Right lobe of liver (tissue), 6 donors: Measurements from ENCODE around the gene TGM3. TPM values are rescaled to one million over a fixed set of nuclear protein-coding genes. Genes with fewer than 3 reads are reported as not detected.

Experiments used
- ATAC-seq, 4 donors: fragments of 200-7000 bp; cut with Tn5 transposase; one replicate each; pipeline ENCODE4 v1.9.1; 2020; ENCODE audit warnings: mild to moderate bottlenecking in 4 of 4, moderate library complexity in 4 of 4
- DNase-seq, 3 donors: peaks; one replicate each; pipeline ENCODE4 v3.0.0-alpha.2; 2020
- H3K27ac ChIP-seq, 3 donors: fragments of 200-600 bp; one replicate each; pipeline ENCODE4 v1.8.0; 2022
- H3K27me3 ChIP-seq, 2 donors: fragments of 200-600 bp; one replicate each; pipeline ENCODE4 v1.8.0; 2022
- H3K36me3 ChIP-seq, 4 donors: fragments of 200-600 bp; sonication (generic) in 1 of 4; one replicate each; pipeline versions ENCODE4 v1.5.1 to v1.8.0; 2017 to 2022; ENCODE audit warnings: control low read depth in 1 of 4
- H3K4me1 ChIP-seq, 4 donors: fragments of 200-600 bp; sonication (generic) in 1 of 4; one replicate each; pipeline versions ENCODE4 v1.5.1 to v1.8.0; 2017 to 2022; ENCODE audit warnings: control low read depth in 1 of 4
- H3K4me3 ChIP-seq, 3 donors: fragments of 200-600 bp; one replicate each; pipeline ENCODE4 v1.8.0; 2022
- H3K9me3 ChIP-seq, 4 donors: fragments of 200-600 bp; sonication (generic) in 1 of 4; one replicate each; pipeline versions ENCODE4 v1.5.1 to v1.8.0; 2017 to 2022; ENCODE audit warnings: control low read depth in 1 of 4
- POLR2A ChIP-seq: fragments of 450-650 bp; IDR thresholded peaks from one replicate; pipeline ENCODE4 v1.6.1; 2017; ENCODE audit warnings: antibody characterized with exemption, mild to moderate bottlenecking
- WGBS: methylation state at CpG from one replicate; pipeline ENCODE4 v1.1.6; 2018; ENCODE audit warnings: low coverage, low lambda C conversion rate; ENCODE audit not compliant: insufficient coverage; ENCODE audit errors: missing lambda C conversion rate; 5-methylcytosine and 5-hydroxymethylcytosine counted together
- intact Hi-C, 2 donors: fragments of 100-400 bp; cut with DNase I; formaldehyde crosslinking; loops; one replicate each; pipeline versions ENCODE4 v1.11.2 to v1.14.1; 2022
- total RNA-seq, 6 experiments: library from RNA; depleted of rRNA in 2 of 6; stranded (reverse); fragments of >200 nt in 2 of 6; fragmentation: NEBNext Ultra II Directional in 3 of 6; extraction: Animal tissue kit (Norgen Biotek cat#: 25700) in 3 of 6; gene quantifications; one replicate each; pipeline versions ENCODE4 v1.1.0 to v1.2.4, GENCODE V29; 2016 to 2023
- TF ChIP-seq, protein P1 (sequence below), 4 donors: fragments of 200-600 bp in 3 of 4; fragments of 450-650 bp in 1 of 4; IDR thresholded peaks; one replicate each; pipeline versions ENCODE4 v1.5.1 to v1.8.0; 2016 to 2022; ENCODE audit warnings: antibody characterized with exemption in 4 of 4, mild to moderate bottlenecking in 2 of 4
- donor health status: DM: no; HTN: yes; CAD: no.
- donor health status: DM: no; HTN: no; CAD: no.
- donor health status: DM: no; HTN: no; CAD: no.
- donor health status: DM: no; HTN: yes; CAD: no.
- donor health status: DM: no; HTN: yes; CAD: no.

TGM3 gene
- total RNA-seq, 6 experiments from 2014 or later: 0.15 to 3.0 (median 0.30) TPM; not detected in 2

DNA sequence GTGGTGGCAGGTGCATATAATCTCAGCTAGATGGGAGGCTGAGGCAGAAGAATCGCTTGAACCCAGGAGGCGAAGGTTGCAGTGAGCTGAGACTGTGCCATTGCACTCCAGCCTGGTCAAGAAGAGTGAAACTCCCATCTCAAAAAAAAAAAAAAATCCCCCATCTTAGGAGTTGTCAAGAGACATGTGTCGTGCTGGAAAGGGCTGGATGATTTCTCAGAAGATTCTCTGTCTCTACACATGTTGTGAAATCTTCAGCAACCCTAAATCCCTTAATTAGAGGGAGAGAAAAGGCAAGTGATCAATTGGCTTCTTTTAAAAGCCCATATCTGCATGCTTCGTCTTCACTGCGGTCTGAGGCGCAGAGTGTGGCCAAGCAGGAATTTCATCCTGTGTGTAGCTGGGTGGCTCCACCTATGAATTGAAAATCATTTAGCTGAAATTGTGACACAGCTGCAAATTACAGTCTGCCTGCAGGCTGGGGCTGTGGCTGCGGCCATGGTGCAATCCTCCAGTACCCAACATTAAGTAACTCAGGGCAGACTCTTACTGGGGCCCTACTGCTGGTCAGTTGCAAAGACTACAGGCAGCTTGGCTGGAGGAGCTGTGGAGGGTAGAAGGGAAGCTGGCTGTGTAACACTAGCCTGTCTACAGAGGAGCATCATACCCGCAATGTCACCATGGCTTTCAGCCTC lies 3.2 kb upstream of the TGM3 start:
- H3K4me1 ChIP-seq: peaks cover 0 to 5% (median 0%) of the 10 kb centered on the region in 4 donors
- intact Hi-C loops: no loop called here
- peak; percentile 21 to 56 (median 34) for ATAC-seq
- H3K36me3 ChIP-seq: no peaks in the 10 kb centered on the region
- DNase-seq: peak in 1 of 3 donors; percentile 51
- H3K27ac ChIP-seq: no peak overlapping the region
- TF ChIP-seq, protein P1, sequence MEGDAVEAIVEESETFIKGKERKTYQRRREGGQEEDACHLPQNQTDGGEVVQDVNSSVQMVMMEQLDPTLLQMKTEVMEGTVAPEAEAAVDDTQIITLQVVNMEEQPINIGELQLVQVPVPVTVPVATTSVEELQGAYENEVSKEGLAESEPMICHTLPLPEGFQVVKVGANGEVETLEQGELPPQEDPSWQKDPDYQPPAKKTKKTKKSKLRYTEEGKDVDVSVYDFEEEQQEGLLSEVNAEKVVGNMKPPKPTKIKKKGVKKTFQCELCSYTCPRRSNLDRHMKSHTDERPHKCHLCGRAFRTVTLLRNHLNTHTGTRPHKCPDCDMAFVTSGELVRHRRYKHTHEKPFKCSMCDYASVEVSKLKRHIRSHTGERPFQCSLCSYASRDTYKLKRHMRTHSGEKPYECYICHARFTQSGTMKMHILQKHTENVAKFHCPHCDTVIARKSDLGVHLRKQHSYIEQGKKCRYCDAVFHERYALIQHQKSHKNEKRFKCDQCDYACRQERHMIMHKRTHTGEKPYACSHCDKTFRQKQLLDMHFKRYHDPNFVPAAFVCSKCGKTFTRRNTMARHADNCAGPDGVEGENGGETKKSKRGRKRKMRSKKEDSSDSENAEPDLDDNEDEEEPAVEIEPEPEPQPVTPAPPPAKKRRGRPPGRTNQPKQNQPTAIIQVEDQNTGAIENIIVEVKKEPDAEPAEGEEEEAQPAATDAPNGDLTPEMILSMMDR (IDR thresholded peaks at IDR 0.05): no peak
- no peak for TF ChIP-seq POLR2A
- 89% methylated on average over 6 of the region's 8 CpGs for WGBS
- no peaks in the 10 kb centered on the region for H3K27me3 ChIP-seq
- H3K4me3 ChIP-seq: no peak overlapping the region
- H3K9me3 ChIP-seq: no peaks in the 10 kb centered on the region

DNA sequence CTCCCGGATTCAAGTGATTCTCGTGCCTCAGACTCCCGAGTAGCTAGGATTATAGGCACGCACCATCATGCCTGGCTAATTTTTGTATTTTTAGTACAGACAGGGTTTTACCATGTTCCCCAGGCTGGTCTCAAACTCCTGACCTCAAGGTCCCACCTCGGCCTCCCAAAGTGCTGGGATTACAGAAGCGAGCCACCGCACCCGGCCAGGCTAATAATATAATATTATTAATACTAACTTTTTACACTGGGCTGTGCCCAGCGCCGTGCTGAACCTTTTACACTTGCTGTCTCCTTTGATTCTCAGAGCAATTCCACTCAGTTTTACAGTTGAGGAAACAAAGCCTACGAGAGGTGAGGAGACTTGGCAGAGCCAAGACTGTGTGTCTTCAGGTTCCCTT lies 2.3 kb upstream of the TGM3 start:
- peaks cover 0 to 10% (median 2%) of the 10 kb centered on the region in 4 donors for H3K4me1 ChIP-seq
- H3K27me3 ChIP-seq: no peaks in the 10 kb centered on the region
- no peak overlapping the region for H3K4me3 ChIP-seq
- TF ChIP-seq POLR2A: no peak
- TF ChIP-seq, protein P1 (IDR thresholded peaks at IDR 0.05): no peak
- no peaks in the 10 kb centered on the region for H3K36me3 ChIP-seq
- WGBS: 96% methylated on average over 8 of the region's 11 CpGs
- no peak overlapping the region for H3K27ac ChIP-seq
- no peaks in the 10 kb centered on the region for H3K9me3 ChIP-seq
- DNase-seq (peak in 1 of 3 donors; percentile 31), ATAC-seq (no peak)
- intact Hi-C loops: no loop called here

DNA sequence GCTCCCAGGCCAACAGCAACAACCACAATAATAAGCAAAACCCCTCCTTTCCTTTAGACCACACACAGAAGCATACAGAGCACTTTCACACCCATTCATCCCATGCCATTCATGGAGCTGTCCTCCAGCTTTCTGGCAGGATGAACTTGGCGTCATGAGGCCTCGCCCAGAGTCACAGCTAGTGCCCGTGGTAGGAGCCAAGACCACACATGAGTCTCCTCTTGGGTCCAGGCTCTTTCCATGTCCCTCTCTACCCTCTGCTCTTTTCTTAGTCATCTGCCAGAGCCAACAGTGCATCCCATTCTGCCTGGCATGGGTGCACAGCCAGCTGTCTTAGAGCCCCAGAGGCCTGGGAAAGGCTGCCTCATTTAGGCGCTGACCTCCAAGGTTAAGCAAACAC lies 1.8 kb upstream of the TGM3 start:
- Histone ChIP-seq H3K27ac (no peak overlapping the region), H3K4me3 (no peak overlapping the region), H3K9me3 (no peaks in the 10 kb centered on the region), H3K36me3 (no peaks in the 10 kb centered on the region), H3K4me1 (peaks cover 0 to 10% (median 5%) of the 10 kb centered on the region in 4 donors), H3K27me3 (no peaks in the 10 kb centered on the region)
- peak in 1 of 3 donors; percentile 31 for DNase-seq
- no peak for ATAC-seq
- TF ChIP-seq POLR2A: no peak
- TF ChIP-seq, protein P1 (IDR thresholded peaks at IDR 0.05): no peak
- intact Hi-C loops: no loop called here
- 97% methylated on average over 3 of the region's 4 CpGs for WGBS

DNA sequence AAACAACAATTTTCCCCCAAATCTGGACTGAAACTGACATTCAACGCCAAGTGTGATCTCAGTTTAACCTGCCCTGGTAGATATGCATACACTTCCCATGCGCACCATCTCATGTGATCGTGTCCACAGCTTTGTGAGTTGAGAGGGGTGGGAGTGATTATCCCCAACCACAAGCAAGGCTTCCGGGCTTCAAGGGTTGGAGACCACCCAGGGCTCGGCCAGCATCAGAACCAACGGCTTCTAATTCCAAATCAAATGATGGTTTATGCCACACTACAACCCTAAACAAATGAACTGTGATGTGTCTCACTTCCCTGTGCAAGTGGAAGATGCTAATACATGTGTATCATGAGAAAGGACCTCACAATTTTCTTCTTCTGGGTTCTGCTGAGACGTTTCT lies 515 bp upstream of the TGM3 start:
- Histone ChIP-seq H3K36me3 (no peaks in the 10 kb centered on the region), H3K9me3 (no peaks in the 10 kb centered on the region), H3K4me1 (peaks cover 0 to 23% (median 12%) of the 10 kb centered on the region in 4 donors), H3K27ac (no peak overlapping the region), H3K4me3 (no peak overlapping the region), H3K27me3 (no peaks in the 10 kb centered on the region)
- no peak for ATAC-seq
- TF ChIP-seq, protein P1 (IDR thresholded peaks at IDR 0.05): no peak
- no peak for TF ChIP-seq POLR2A
- 39% methylated on average over 3 of the region's 7 CpGs for WGBS
- intact Hi-C loops: no loop called here
- peak in 1 of 3 donors; percentile 19 for DNase-seq
